ENCODE measurements around the gene DDX51.

The DDX51 gene
- long read RNA-seq, partial matches to known transcripts = 3 of 5 reads
- long read RNA-seq, other reads (novel, unspliced or antisense) = 2 of 5 reads

GRCh38 chr12:132144115-132144809, at the start of gene DDX51, which contains the start of gene NOC4L:
Gene DDX51, minus strand, starts transcription at chr12:132144319. Its CDS starts 23 bp downstream, at chr12:132144296.
Gene NOC4L, plus strand, starts transcription at chr12:132144457. Its CDS starts 32 bp downstream, at chr12:132144489.
- Histone ChIP-seq H3K27me3 (ENCODE audit: insufficient read depth, poor library complexity, severe bottlenecking) (no peaks in the 10 kb centered on the region), H3K4me3 (replicated peaks; ENCODE audit: insufficient read depth, low read length) (peak within 1 kb of the TSS; percentile 100), H3K27ac (replicated peaks) (peak within 1 kb of the TSS; percentile 74)
- DNase-seq (ENCODE audit: low read depth in 1 of 2, low spot score in 1 of 2) = peak; percentile 89 to 92
- TF ChIP-seq REST (IDR thresholded peaks at IDR 0.05; ENCODE audit: insufficient replicate concordance, low read depth) = peak; percentile 24
- TF ChIP-seq POLR2AphosphoS5 (IDR thresholded peaks at IDR 0.05; ENCODE audit: low read depth) = peak; percentile 84
- no peak for TF ChIP-seq CTCF (IDR thresholded peaks at IDR 0.05; ENCODE audit: insufficient read depth, low read length)
- TF ChIP-seq GABPA (IDR thresholded peaks at IDR 0.05; ENCODE audit: low read depth) = no peak
- no peak for TF ChIP-seq SPI1 (IDR thresholded peaks at IDR 0.05; ENCODE audit: borderline replicate concordance, low read depth)

GRCh38 chr12:132191715-132192553, 47.8 kb upstream of the DDX51 start:
- no peak for DNase-seq (ENCODE audit: low read depth in 1 of 2, low spot score in 1 of 2)

GRCh38 chr12:132190834-132191500, 46.8 kb upstream of the DDX51 start:
- Histone ChIP-seq H3K27me3 (ENCODE audit: insufficient read depth, poor library complexity, severe bottlenecking) (peaks cover 19% of the 10 kb centered on the region), H3K4me3 (replicated peaks; ENCODE audit: insufficient read depth, low read length) (no peak overlapping the region), H3K27ac (replicated peaks) (no peak overlapping the region)
- DNase-seq (ENCODE audit: low read depth in 1 of 2, low spot score in 1 of 2) = no peak
- no peak for TF ChIP-seq POLR2AphosphoS5 (IDR thresholded peaks at IDR 0.05; ENCODE audit: low read depth)
- TF ChIP-seq CTCF (IDR thresholded peaks at IDR 0.05; ENCODE audit: insufficient read depth, low read length) = no peak
- TF ChIP-seq GABPA (IDR thresholded peaks at IDR 0.05; ENCODE audit: low read depth) = no peak
- TF ChIP-seq SPI1 (IDR thresholded peaks at IDR 0.05; ENCODE audit: borderline replicate concordance, low read depth) = no peak
- no peak for TF ChIP-seq REST (IDR thresholded peaks at IDR 0.05; ENCODE audit: insufficient replicate concordance, low read depth)

More at GRCh38 chr12:132191715-132192553, 47.8 kb upstream of the DDX51 start:
- no peak overlapping the region for H3K27ac ChIP-seq (replicated peaks)
- no peak overlapping the region for H3K4me3 ChIP-seq (replicated peaks; ENCODE audit: insufficient read depth, low read length)
- peaks cover 12% of the 10 kb centered on the region for H3K27me3 ChIP-seq (ENCODE audit: insufficient read depth, poor library complexity, severe bottlenecking)
- no peak for TF ChIP-seq GABPA (IDR thresholded peaks at IDR 0.05; ENCODE audit: low read depth)
